NCI-H69 (cell line): ENCODE data around the gene ATG13.
A peak's percentile ranks its signal among the peaks of the same experiment; 100 is the strongest.

Experiments
- DNase-seq: peaks from one replicate; lab custom pipeline; 2025; lab: John Stamatoyannopoulos, UW

Gene ATG13

DNA sequence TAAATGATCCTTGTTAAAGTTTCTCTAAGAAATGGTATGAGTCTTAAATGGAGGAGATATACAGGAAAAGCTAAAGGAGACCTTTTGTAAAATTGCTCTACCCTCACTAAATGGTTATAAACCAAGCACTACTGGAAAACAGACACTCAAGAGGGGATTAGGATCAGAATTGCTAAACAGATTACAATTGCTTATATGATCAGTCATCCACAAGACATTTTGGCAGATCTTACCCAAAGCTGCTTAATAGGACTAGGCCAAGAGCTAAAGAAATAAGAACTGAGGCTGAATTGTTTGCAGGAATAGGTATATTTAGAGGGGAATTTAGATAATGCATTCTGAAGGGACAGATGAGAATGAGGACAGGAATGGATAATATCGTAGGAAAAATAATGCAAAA lies 9.8 kb upstream of the ATG13 start:
- no peak for DNase-seq

DNA sequence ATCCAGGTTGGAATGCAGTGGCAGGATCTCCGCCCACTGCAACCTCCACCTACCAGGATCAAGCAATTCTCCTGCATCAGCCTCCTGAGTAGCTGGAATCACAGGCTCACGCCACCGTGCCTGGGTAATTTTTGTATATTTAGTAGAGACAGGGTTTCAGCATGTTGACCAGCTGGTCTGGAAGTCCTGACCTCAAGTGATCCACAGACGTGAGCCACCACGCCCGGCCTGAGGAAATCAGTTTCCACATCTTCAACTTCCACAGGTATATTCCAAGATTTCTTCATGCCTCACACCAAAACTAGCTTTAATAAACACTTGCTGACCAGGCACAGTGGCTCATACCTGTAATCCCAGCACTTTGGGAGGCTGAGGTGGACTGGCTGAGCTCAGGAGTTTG lies 8.0 kb upstream of the ATG13 start:
- DNase-seq, result no peak

DNA sequence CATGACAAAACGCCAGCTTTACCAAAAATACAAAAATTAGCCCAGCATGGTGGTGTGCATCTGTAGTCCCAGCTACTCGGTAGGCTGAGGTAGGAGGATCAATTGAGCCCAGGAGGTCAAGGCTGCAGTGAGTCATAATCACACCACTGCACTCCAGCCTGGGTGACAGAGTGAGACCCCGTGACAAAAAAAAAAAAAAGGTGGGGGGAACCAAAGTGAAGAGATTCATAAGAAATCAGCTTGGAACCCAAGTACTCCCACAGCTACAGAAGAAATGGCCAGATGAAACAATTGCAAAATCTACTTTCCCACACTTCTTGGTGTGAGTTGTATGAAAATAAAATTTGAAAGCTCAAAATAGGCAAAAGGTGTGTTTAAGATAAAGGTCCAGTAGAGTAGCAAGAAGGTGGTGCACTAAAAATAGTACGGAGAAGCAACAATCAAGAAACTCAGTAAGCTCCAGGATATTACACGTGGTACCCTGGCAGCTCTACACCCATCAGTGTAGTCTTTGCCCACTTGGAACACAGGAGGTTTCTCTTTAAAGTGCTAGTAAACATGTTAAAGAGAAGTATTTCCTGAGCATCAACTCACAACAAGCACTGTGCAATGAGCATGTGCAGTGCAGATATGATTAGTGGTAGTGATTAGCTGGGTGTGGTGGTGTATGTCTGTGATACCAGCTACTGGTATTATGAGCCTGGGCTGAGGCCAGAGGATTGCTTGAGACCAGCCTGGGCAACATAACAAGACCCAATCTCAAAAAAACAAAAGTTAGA lies 5.6 kb upstream of the ATG13 start:
- no peak for DNase-seq

DNA sequence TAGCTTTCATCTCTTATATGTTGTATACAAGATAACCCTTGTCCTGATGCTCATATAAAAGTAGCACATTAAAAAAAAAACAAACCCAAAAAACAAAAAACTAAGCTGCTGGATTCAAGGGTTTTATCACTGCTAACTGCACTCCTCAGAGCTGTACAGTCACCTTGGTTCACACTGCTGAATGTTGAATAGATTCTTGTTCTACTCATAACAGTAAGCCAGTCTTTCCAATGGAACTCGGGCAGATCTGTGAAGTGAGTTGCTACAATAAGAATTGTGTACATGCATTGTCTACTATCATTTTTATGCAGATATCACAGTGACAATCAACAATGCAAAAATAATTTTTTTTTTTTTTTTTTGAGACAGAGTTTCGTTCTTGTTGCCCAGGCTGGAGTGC lies 5.0 kb upstream of the ATG13 start:
- DNase-seq, result no peak

DNA sequence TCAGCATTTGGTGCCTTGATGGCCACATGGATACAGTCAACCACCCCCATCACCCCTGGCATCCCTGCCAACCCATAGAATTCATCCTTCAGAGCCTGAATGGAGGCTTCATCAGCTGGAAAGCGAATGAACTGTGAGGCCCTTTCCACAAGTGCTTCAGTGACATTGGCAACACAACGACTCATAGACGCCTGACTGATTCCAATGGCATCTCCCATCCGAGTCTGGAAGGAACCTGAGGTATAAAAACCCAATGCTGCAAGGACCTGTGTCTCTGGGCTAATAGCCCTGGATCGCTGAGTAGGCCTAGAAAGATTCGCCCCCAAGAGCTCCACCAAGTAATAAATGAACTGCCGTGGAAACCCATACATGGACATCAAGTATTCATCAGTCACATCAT lies 1.6 kb upstream of the ATG13 start:
- no peak for DNase-seq

DNA sequence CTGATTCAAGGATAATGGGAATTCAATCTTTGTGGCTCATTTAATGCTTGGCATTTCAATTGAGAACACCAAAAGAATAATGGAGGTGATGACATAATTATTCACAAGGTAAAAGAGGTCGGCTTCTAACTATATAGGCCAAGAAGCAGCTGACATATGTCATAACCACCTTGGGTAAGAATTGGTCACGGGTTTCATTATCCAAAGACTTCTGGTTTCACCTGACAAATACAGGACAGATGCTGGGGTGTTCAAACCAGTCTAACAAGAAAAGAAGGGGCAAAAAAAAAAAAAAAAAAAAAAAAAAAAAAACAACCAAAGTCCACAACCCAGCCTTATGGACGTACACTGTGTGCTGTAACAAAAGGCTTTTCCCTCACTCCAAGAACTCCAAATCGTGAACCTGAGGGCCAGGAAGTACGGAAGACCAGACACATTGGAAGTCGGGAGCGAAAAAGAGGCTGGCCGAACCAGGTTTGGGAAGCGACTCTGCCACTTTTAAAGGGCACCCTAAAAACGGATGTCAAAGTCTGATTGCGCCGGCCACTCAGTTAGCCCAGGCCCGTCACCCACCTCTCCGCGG lies 711 bp upstream of the ATG13 start:
- DNase-seq, result peak; percentile 63

DNA sequence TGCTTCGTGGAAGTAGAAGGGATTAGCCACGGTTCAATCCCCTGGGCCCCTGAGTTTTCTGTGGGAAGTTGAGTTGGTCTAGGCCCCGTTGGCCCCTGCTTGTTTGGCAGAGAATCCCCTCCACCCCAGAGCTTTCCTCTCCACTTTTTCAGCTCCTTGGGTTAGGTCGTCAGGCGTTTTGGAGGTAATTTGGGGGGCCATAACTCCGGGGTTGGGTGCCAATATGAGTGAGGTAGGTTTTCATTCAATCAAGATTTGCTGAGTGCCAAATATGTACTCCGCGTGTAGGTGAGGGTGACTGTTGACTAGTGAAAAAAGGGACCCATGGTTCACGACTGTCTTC lies 590 bp downstream of the ATG13 start:
- peak; percentile 49 for DNase-seq

GRCh38 chr11:46618837-46619236 lies 1.5 kb downstream of the ATG13 start:
- DNase-seq, result no peak

DNA sequence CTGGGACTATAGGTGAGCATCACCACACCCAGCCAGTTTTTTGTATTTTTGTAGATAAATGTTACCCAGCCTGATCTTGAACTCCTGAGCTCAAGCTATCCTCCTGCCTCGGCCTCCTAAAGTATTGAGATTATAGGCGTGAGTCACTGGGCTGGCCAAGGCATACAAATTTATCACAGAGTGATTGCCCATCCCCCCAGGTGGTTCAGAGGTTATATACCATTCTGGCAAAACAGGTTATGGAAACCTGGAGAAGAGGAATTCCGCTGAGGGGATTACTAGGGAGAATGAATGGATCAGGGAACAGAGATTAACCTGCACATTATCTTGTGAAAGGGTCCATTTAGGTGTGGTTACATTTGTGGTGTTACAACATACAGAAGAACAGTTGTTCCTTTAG lies 8.1 kb downstream of the ATG13 start:
- DNase-seq, result no peak

GRCh38 chr11:46628961-46629360 lies 11.6 kb downstream of the ATG13 start:
- no peak for DNase-seq

GRCh38 chr11:46630237-46630636 lies 12.9 kb downstream of the ATG13 start:
- no peak for DNase-seq

DNA sequence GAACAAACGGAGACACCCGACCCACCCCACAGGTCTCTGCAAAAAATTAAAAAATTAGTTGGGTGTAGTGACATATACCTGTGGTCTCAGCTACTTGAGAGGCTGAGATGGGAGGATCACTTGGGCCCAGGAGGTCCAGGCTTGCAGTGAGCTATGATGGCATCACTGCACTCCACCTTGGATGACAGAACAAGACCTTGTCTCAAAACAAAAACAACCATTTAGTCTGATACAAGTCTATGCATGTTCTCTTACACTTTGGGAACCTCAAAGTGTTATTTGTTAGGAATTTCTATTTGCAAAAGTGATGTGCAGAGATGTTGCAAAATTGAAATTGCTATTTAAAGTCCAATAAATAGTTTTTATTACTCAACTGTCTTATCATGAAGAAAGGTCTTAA lies 14.3 kb downstream of the ATG13 start:
- DNase-seq, result no peak

GRCh38 chr11:46632502-46632901 lies 15.1 kb downstream of the ATG13 start:
- no peak for DNase-seq

- no peak for DNase-seq
Measured at GRCh38 chr11:46633291-46634217, 16.2 kb downstream of the ATG13 start.

DNA sequence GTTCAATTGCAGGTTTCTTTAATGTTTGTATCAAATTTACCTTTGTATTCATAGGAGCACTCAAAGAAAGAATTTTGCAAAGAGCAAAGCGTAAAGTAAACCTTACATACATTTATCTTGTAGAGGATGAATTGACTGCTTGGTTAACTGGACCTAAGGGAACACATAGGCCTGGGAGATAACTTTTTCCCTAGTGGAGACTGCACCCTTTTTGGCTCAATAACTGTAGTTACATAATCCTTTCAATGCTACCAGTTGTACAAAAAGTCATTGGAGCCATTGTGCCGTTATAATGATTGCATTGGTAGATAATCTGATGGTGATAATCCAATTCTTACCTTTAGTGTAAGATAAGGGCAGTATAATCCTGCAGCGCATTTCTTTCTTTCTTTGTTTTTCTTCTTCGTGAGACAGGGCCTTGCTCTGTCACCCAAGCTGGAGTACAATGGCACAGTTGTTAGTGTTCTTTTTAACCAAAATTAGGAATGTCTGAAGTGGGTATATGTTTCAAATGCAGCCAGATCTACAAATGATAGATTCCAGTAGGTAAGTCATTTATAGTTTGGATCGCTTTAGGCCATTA lies 18.3 kb downstream of the ATG13 start:
- DNase-seq, result no peak

DNA sequence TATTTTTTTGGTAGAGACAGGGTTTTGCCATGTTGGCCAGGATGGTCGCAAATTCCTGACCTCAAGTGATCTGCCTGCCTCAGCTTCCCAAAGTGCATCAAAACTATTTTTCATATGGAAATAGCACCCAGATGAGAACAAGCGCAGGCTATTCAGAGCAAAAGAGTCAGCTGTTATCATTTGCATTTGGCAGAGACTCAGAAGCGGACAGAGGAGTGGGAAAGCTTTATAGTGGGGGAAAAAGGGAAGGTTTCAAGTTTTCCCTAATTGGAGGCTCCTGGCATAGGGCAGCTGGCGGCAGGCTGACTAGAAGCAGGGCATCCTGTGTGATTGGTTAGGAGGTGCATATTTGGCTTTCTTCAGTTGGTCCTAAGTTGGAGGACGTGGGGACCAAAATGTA lies 20.2 kb downstream of the ATG13 start:
- DNase-seq, result no peak

DNA sequence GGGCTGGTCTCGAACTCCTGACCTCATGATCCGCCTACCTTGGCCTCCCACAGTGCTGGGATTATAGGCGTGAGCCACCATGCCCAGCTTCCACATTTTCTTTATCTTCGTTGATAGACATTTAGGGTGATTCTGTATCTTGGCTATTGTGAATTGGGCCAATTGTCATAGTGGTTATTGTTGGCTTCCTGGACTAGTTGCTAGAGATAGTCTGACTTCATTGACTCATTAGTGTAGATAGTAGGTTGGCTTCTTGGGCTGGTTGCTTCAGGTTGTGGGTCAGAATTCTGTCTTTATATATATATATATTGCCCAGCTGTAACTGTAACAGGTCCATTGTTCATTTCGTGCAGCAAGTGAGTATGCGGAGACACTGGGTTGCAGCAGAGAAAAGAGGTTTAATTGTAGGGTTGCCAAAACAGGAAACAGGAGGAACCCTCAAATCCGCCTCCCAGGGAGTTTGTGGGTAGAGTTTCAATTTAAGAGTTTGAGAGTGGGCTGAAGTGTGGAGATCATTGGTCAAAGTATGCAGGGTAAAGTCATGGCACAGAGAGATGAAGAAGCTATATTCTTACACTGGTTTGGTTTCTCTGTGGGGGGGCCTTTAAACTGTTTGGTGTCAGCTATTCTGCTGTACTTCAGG lies 22.0 kb downstream of the ATG13 start:
- peak; percentile 31 for DNase-seq

GRCh38 chr11:46640036-46640788 lies 22.9 kb downstream of the ATG13 start:
- DNase-seq, result no peak

GRCh38 chr11:46641639-46642038 lies 24.3 kb downstream of the ATG13 start:
- no peak for DNase-seq

- DNase-seq, result no peak
Measured at GRCh38 chr11:46642627-46643335, 25.4 kb downstream of the ATG13 start.

DNA sequence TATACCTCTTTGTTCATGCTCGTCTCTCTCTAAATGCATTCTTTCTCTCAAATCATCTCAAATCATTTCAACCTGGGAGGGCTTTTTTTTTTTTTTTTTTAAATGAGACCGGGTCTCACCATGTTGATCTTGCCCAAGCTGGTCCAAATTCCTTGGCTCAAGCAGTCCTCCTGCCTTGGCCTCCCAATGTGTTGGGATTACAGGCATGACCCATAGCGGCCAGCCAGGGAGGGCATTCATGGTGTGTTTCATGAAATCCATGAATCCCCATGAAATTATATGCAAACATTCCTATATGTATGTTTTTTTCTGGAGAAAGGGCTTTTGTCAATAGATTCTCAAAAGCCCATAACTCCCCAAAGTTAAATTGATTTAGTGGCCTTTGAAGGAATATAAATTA lies 26.2 kb downstream of the ATG13 start:
- no peak for DNase-seq
